ENCODE results near the gene SHROOM1. TPM values are rescaled to one million over a fixed set of nuclear protein-coding genes. Genes with fewer than 3 reads are reported as not detected.

SHROOM1 gene
- total RNA-seq, 2 experiments from 2014 or later = 1.6 to 1.9 TPM

GRCh38 chr5:132854301-132854700, 23.9 kb upstream of the SHROOM1 start:
- ChIA-PET POLR2A (no interaction called here), CTCF (interaction anchor here (1.5 kb wide), 1 partner anchor 28 kb away, joined by 4 read pairs; no protein-coding TSS in a partner anchor)

DNA sequence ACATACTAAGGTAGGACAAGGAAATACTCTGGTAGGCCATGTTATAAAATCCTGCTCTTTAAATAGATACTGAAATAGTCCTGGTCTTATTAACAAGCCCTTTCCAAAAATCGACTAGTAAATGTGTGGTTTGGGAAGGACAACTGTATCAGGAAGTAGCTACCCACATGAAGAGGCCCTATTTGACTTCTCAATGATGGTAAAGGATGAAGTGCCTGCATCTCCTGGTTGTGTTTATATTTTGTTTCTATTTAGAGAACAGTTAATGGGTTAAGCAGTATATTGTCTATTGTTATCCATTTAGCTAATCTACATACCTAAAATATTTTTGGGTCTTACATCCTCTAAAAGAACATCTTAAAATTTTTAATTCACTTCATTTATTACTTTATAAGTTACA, 23.3 kb upstream of the SHROOM1 start:
- ChIA-PET CTCF (interaction anchor here (1.5 kb wide), 1 partner anchor 28 kb away, joined by 4 read pairs; no protein-coding TSS in a partner anchor), POLR2A (no interaction called here)

- POLR2A ChIA-PET = no interaction called here
- CTCF ChIA-PET = no interaction called here
Observed at GRCh38 chr5:132853323-132853722, 22.9 kb upstream of the SHROOM1 start.

- POLR2A ChIA-PET = no interaction called here
- CTCF ChIA-PET = no interaction called here
Observed at GRCh38 chr5:132850066-132850465, 19.6 kb upstream of the SHROOM1 start.

DNA sequence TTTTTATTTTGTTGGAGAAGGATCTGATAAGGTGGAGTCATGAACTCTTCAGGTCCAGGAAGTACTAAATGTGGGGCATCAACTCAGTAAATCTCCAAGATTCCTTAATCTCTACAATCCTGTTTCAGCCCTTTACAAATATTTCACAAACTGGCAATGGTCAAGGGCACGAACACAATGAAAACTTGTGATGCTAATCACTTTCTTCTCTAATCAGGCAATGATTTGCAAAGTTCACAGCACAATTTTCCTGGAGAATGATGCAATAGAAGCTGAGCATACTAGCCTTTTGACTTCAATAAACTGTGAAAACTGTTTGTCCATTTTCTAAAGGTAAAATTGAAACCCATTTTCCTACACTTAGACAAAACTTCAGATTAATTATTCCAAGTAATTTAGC, 18.9 kb upstream of the SHROOM1 start:
- POLR2A ChIA-PET = no interaction called here
- CTCF ChIA-PET = no interaction called here

DNA sequence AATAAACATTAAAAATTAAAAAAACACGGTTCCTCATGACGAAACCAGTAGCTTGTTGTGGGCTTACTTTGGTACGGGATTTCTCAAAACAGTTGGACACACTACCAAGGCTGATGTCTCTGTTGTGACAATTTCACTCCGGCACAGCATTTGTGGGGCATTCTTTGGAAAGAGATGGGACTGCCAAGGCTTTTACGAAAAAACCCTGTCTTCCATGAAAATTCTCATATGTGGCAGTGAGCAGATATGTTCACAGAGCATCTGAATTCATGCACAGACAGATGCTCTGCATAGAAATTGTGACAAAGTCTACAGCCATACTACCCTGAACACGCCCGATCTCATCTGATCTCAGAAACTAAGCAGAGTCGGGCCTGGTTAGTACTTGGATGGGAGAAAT, 17.8 kb upstream of the SHROOM1 start:
- CTCF ChIA-PET = no interaction called here
- POLR2A ChIA-PET = no interaction called here

DNA sequence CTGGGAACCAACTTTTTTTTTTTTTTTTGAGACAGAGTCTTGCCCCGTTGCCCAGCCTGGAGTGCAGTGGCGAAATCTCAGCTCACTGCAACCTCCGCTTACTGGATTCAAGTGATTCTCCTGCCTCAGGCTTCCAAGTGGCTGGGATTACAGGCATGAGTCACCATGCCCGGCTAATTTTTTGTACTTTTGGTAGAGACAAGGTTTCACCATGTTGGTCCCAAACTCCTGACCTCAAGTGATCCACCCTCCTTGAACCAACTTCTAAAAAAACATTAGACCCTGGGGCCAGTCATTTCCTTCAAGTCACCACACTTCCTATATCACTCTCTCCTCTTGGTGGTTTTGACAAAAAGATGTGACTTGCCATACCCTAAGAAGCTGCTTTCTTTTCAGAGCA, 10.9 kb upstream of the SHROOM1 start:
- ChIA-PET POLR2A (interaction anchor here (0.7 kb wide), 1 partner anchor 218 kb away, joined by 5 read pairs; no protein-coding TSS in a partner anchor), CTCF (interaction anchor here (1.6 kb wide), 1 partner anchor 12 kb away, joined by 3 read pairs; no protein-coding TSS in a partner anchor)

DNA sequence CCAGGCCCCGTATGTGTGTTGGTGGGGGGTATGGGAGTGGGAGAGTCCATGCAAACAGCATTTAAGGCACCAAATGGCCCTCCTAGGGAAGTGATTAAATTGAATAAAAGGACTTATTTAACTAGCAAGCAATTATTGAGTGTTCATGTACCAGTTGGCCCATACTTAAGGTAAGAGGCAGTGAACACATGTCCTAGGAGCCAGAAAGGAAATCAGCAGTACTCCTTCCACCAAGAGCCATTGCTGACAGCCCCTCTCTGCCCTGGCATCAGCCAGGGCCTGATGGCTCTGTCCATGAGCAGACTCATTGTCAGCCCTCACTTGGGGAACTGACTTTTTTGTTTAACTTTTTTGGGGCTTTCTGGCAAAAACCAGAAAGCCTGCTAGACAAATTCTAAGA, 10.4 kb upstream of the SHROOM1 start:
- CTCF ChIA-PET = interaction anchor here (1.6 kb wide), 1 partner anchor 12 kb away, joined by 3 read pairs; no protein-coding TSS in a partner anchor
- POLR2A ChIA-PET = interaction anchor here (0.7 kb wide), 1 partner anchor 217 kb away, joined by 5 read pairs; no protein-coding TSS in a partner anchor

GRCh38 chr5:132840313-132840712, 9.9 kb upstream of the SHROOM1 start:
- CTCF ChIA-PET = no interaction called here
- POLR2A ChIA-PET = no interaction called here

DNA sequence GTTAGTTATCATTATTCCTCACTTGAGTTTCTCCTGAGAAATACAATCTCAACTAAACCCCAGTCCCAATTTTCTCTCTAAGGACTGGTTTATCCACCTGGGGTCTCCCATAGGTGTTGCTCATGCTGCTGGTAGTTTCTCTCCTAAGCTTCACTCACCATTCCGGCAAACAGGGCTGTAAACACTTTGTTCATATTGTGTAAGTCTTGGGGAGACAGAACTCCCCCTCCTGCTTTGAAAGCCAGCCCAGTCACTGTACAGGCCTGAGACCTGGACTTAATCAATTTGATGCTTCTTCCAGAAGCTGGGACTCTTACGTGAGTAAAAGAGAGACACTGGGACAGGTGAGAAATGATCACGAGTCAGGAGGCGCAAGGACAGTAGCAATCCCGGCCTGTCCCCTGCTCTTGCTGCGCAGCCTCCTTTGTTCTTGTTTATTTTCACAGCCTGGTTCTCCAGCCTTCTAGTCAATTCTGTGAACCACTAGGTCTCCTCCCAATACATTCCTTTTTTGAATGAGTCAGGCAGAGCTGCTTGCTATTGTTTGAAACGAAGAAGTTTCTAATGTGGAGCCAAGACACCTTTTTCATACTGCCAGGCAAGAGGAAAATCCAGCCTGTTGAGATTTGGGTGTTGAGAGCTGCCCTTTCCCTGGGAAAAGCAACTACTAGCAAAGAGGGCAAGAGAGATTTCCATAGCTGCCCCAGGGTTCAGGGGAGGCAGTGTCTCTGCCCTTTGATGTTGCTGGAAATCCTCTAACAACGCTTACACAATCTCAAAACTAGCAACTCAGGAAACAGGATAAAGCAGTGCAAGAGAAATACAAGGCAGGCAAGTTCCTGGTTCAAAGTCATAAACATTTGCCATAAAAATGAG, 9.2 kb upstream of the SHROOM1 start:
- POLR2A ChIA-PET = no interaction called here

GRCh38 chr5:132838516-132839282, 8.3 kb upstream of the SHROOM1 start:
- ChIA-PET POLR2A (no interaction called here), CTCF (interaction anchor here (0.5 kb wide), 1 partner anchor 183 kb away, joined by 4 read pairs; no protein-coding TSS in a partner anchor)

More for the DNA sequence above, 9.2 kb upstream of the SHROOM1 start:
- CTCF ChIA-PET = interaction anchor here (0.5 kb wide), 1 partner anchor 182 kb away, joined by 4 read pairs; no protein-coding TSS in a partner anchor

GRCh38 chr5:132837868-132838267, 7.4 kb upstream of the SHROOM1 start:
- ChIA-PET POLR2A (no interaction called here), CTCF (interaction anchor here (0.6 to 0.7 kb wide), 2 partner anchors 51 to 311 kb away, joined by 3 to 4 read pairs; no protein-coding TSS in a partner anchor)

DNA sequence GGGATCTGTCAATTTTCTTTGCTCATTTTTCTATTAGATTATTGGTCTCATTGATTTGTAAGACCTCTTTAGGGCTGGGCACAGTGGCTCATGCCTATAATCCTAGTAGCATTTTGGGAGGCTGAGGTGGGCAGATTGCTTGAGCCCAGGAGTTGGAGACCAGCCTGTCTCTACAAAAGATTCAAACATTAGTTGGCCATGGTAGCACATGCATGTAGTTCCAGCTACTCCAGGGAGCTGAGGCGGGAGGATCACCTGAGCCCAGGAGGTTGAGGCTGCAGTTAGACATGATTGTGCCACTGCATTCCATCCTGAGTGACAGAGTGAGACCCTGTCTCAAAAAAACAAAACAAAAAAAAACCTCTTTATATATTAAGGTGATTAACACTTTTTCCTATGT, 6.4 kb upstream of the SHROOM1 start:
- ChIA-PET POLR2A (no interaction called here), CTCF (interaction anchor here (0.7 kb wide), 1 partner anchor 52 kb away, joined by 3 read pairs; no protein-coding TSS in a partner anchor)

- CTCF ChIA-PET = interaction anchor here (1.6 kb wide), 1 partner anchor 14 kb away, joined by 3 read pairs; no protein-coding TSS in a partner anchor
- POLR2A ChIA-PET = interaction anchor here (0.7 kb wide), 1 partner anchor 1325 kb away, joined by 3 read pairs; no protein-coding TSS in a partner anchor
Observed at GRCh38 chr5:132834057-132834456, 3.6 kb upstream of the SHROOM1 start.

DNA sequence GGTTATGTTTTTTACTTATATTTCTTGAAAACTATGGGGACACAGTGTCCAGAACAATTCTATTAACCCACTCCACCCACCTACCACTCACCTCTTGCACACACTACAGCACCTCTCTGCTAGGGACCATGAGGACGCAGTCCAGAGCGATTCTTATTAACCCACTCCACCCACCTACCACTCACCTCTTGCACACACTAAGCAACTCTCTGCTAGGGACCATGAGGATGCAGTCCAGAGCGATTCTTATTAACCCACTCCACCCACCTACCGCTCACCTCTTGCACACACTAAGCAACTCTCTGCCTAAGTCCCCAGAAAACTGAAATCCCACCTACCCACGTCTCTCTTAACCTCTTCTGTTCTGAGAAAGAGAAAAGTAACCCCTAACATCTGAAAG, 2.2 kb upstream of the SHROOM1 start:
- CTCF ChIA-PET = interaction anchor here (0.8 to 4.7 kb wide), 2 partner anchors 13 to 56 kb away, joined by 3 to 20 read pairs; no protein-coding TSS in a partner anchor
- POLR2A ChIA-PET = no interaction called here

DNA sequence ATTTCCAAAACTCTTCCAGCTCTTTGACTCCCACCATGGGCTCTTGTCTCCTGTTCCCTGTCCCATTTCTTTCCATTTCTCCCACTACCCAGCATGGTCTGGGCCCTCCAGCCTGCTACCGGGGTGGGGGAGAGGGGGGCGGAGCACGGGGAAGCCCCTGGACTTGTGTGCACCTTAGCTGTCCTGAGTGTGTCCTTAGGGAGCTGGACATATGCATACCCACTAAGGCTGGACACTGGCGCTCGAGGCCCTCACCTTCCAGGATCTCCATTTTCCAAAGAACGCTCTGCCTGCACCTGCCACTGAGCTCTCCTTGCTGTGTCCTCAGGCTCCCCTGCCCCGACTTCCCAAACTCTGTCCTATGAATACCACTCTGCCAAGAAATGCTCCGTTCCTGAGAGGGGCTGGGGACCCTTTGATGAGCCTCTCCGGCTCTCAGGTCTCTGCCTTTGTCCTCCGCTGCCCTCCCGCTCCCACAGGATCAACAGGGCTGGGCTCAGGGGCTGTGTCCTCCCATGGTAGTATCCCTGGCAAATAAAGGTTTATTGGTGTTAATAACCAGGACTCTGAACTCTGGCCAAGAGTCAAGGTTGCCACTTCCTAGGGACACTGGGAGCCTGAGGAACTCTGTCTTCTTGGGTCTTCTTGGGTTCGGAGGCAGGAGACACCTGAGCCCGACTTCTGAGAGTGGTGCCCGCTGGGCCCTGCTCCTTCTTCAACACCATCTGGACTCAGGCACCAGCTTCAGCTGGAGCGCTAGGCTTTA, 831 bp upstream of the SHROOM1 start:
- ChIA-PET CTCF (interaction anchor here (0.9 to 4.7 kb wide), 4 partner anchors 12 to 304 kb away, joined by 5 to 20 read pairs (median 6); partner anchors contain the start of gene CCNI2), POLR2A (no interaction called here)

DNA sequence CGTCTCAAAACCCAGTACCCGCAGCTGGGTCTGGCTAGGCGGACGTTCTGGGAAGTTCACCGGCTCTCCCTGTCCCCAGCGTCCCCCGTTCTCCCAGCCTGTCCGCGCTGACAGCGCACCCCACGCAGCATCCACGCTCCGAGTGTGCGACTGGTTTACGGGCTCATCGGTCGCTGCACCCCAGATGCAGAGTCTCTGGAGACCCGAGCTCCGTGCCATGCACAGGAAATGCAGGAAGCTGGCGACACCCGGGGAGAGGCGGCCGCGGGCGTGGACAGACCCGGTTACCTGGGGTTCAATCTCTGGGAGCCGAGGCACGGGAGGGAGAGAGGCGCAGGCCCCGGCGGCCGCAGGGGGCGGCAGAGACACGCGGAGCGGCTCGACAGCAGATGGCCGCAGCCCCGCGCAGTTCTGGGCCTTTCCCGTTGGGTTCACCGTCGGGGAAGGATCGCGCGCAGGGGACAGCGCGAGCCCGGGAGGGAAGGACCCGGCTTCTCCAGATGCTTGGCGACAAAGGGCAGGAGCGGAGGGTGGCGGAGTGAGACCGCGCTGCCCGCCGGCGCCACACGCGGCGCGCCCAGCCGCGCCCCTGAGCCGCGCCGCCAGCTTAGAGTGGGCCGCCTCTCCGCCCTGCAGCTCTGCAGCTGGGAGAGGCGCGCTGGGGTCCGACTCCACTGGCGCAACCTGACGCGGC, 558 bp downstream of the SHROOM1 start:
- ChIA-PET POLR2A (no interaction called here), CTCF (interaction anchor here (1.0 to 4.7 kb wide), 8 partner anchors 10 to 303 kb away, joined by 3 to 20 read pairs (median 4); partner anchors contain the start of gene CCNI2)

GRCh38 chr5:132828846-132829494, 1.5 kb downstream of the SHROOM1 start:
- POLR2A ChIA-PET = no interaction called here
- CTCF ChIA-PET = interaction anchor here (1.0 to 4.7 kb wide), 8 partner anchors 9 to 302 kb away, joined by 3 to 20 read pairs (median 4); no protein-coding TSS in a partner anchor

Data from activated CD8-positive, alpha-beta memory T cell treated with anti-CD3 and anti-CD28 coated beads for 36 hours (primary cell).